Stimulated activated CD8-positive, alpha-beta memory T cell treated with anti-CD3 and anti-CD28 coated beads, Interleukin-12 subunit alpha, Interleukin-12 subunit beta, amount 100 ng/mL, for 24 hours (primary cell): ENCODE measurements around the gene SLC25A17.
"Not testable (repeated sequence)": the region's sequence is repeated elsewhere in the genome, so short reads cannot be mapped to it uniquely, and the experiment has no call there.

Experiments used
- DNase-seq: peaks from one replicate; pipeline ENCODE4 v3.0.0-alpha.2; 2020; ENCODE audit errors: extremely low read depth

The SLC25A17 gene

DNA sequence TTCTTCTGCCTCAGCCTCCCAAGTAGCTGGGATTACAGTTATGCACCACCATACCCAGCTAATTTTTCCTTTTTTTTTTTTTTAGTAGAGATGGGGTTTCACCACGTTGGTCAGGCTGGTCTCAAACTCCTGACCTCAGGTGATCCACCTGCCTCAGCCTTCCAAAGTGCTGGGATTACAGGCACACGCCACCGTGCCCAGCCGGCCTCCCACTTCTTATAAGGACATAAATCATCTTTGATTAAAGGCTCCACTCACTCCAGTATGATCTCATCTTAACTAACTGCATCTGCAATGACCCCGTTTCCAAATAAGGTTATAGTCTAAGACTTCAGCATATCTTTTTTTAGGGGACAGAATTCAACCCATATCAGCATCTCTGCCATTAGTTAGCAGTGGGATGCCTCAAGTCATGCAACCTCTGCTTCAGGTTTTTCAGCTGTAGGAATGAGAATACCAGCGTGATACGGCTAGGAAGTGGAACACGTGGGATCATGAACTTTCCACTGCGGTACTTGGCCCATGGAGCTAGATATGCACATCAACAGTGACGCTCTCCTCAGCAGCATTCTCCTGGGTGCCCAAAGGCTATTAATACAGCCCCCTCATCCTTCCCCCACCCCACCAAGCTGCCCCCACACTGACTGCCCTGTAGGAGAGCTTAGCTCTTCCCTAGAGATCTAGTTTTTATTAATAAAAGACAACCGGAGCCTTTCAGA is 98.4 kb downstream of the SLC25A17 start:
- DNase-seq, result no peak

GRCh38 chr22:40720156-40720537 is 99.0 kb downstream of the SLC25A17 start:
- not testable (repeated sequence) for DNase-seq
